CD14-positive monocyte (primary cell): ENCODE measurements around the gene CST3. TPM values are rescaled to one million over a fixed set of nuclear protein-coding genes. Genes with fewer than 3 reads are reported as not detected.

Experiments used
- DNase-seq, 3 donors: peaks; one replicate each; pipeline ENCODE4 v3.0.0-alpha.2; 2011 to 2022
- H2AFZ ChIP-seq: 2 replicates; pipeline ENCODE4 v1.6.0; 2012; ENCODE audit warnings: mild to moderate bottlenecking, low read depth, low read length, inconsistent platforms; ENCODE audit not compliant: insufficient read depth, poor library complexity, severe bottlenecking
- H3K27ac ChIP-seq, 2 donors: 1 replicate in 1 of 2; 2 replicates in 1 of 2; pipeline ENCODE4 v1.5.1; 2012 to 2013; ENCODE audit warnings: low read length in 2 of 2, control low read depth in 1 of 2, inconsistent platforms in 1 of 2, low read depth in 1 of 2, mild to moderate bottlenecking in 1 of 2
- H3K27me3 ChIP-seq, 2 donors: one replicate each; pipeline versions ENCODE4 v1.6.0 to v1.6.1; 2011 to 2013; ENCODE audit warnings: low read length in 2 of 2; ENCODE audit not compliant: control insufficient read depth in 2 of 2, insufficient read depth in 2 of 2
- H3K36me3 ChIP-seq, 2 donors: replicated peaks in 1 of 2; 1 replicate in 1 of 2; 2 replicates in 1 of 2; pipeline versions ENCODE4 v1.5.1 to v1.6.1; 2012 to 2013; ENCODE audit warnings: low read length in 2 of 2, control low read depth in 1 of 2, inconsistent platforms in 1 of 2, mild to moderate bottlenecking in 1 of 2; ENCODE audit not compliant: insufficient read depth in 2 of 2, control insufficient read depth in 1 of 2
- H3K4me1 ChIP-seq, 2 donors: 1 replicate in 1 of 2; 2 replicates in 1 of 2; pipeline versions ENCODE4 v1.5.1 to v1.6.1; 2012 to 2013; ENCODE audit warnings: low read length in 2 of 2, control low read depth in 1 of 2, inconsistent platforms in 1 of 2, mild to moderate bottlenecking in 1 of 2, moderate library complexity in 1 of 2; ENCODE audit not compliant: insufficient read depth in 2 of 2, control insufficient read depth in 1 of 2
- H3K4me2 ChIP-seq: replicated peaks from 2 replicates; pipeline ENCODE3; 2012; ENCODE audit warnings: low read length, moderate library complexity, mild to moderate bottlenecking; ENCODE audit not compliant: poor library complexity, severe bottlenecking; ENCODE audit errors: extremely low read depth
- H3K4me3 ChIP-seq, 3 experiments: fragments of 200-600 bp in 1 of 3; sonication (generic) in 1 of 3; replicated peaks in 1 of 3; 1 replicate in 2 of 3; 2 replicates in 1 of 3; pipeline ENCODE4 v1.5.1; 2011 to 2013; ENCODE audit warnings: low read length in 3 of 3, mild to moderate bottlenecking in 3 of 3, control low read depth in 2 of 3, low read depth in 2 of 3, inconsistent platforms in 1 of 3, moderate library complexity in 1 of 3
- H3K79me2 ChIP-seq: 2 replicates; pipeline ENCODE4 v1.6.0; 2012; ENCODE audit warnings: mild to moderate bottlenecking, control low read depth, inconsistent platforms, low read length, moderate library complexity; ENCODE audit not compliant: insufficient read depth
- H3K9ac ChIP-seq: 2 replicates; pipeline ENCODE4 v1.6.0; 2017; ENCODE audit warnings: low read length, mild to moderate bottlenecking; ENCODE audit not compliant: insufficient read depth, poor library complexity, severe bottlenecking
- H3K9me3 ChIP-seq, 2 donors: replicated peaks in 1 of 2; 1 replicate in 1 of 2; 2 replicates in 1 of 2; pipeline versions ENCODE4 v1.5.1 to v1.6.1; 2012 to 2013; ENCODE audit warnings: low read length in 2 of 2, control low read depth in 1 of 2; ENCODE audit not compliant: control insufficient read depth in 1 of 2, insufficient read depth in 1 of 2
- H4K20me1 ChIP-seq: 2 replicates; pipeline ENCODE4 v1.6.0; 2012; ENCODE audit warnings: mild to moderate bottlenecking, low read length, control low read depth, moderate library complexity; ENCODE audit not compliant: insufficient read depth
- H3K27ac Mint-ChIP-seq, 7 donors: one replicate each; pipeline ENCODE4 v1.8.0; 2020; ENCODE audit warnings: mild to moderate bottlenecking in 7 of 7, mixed read lengths in 7 of 7, moderate library complexity in 6 of 7, inconsistent platforms in 2 of 7
- H3K27me3 Mint-ChIP-seq, 3 donors: one replicate each; pipeline ENCODE4 v1.8.0; 2021 to 2022; ENCODE audit warnings: low read depth in 3 of 3, mild to moderate bottlenecking in 3 of 3, mixed read lengths in 3 of 3, moderate library complexity in 3 of 3, inconsistent platforms in 1 of 3
- H3K36me3 Mint-ChIP-seq, 2 donors: one replicate each; pipeline ENCODE4 v1.8.0; 2020; ENCODE audit warnings: mixed read lengths in 2 of 2, inconsistent platforms in 1 of 2, mild to moderate bottlenecking in 1 of 2
- H3K4me1 Mint-ChIP-seq: one replicate; pipeline ENCODE4 v1.8.0; 2020; ENCODE audit warnings: mild to moderate bottlenecking, mixed read lengths
- H3K4me3 Mint-ChIP-seq, 2 donors: one replicate each; pipeline ENCODE4 v1.8.0; 2020; ENCODE audit warnings: mild to moderate bottlenecking in 2 of 2, mixed read lengths in 2 of 2, moderate library complexity in 1 of 2
- H3K9me3 Mint-ChIP-seq, 7 donors: one replicate each; pipeline ENCODE4 v1.8.0; 2020 to 2022; ENCODE audit warnings: mixed read lengths in 7 of 7, mild to moderate bottlenecking in 6 of 7, moderate library complexity in 6 of 7, inconsistent platforms in 2 of 7
- CTCF ChIP-seq: fragments of 200-600 bp; IDR thresholded peaks from one replicate; pipeline ENCODE4 v1.8.0; 2022; ENCODE audit warnings: antibody characterized with exemption, mild to moderate bottlenecking
- WGBS: methylation state at CpG from one replicate; pipeline ENCODE4 v1.1.5; 2013; ENCODE audit warnings: missing lambda C conversion rate; ENCODE audit not compliant: insufficient coverage; 5-methylcytosine and 5-hydroxymethylcytosine counted together
- intact Hi-C, 2 donors: fragments of 100-400 bp; cut with micrococcal nuclease; formaldehyde crosslinking; loops; one replicate each; pipeline versions ENCODE4 v1.15.0 to v1.15.1; 2023
- polyA plus RNA-seq, 3 donors: library from polyadenylated mRNA; depleted of rRNA in 1 of 3; unstranded in 2 of 3; stranded (reverse) in 1 of 3; fragments of 300-500 nt in 2 of 3; fragments of >200 nt in 1 of 3; fragmentation: Illumina TruSeq in 2 of 3; gene quantifications; 1 replicate in 2 of 3; 2 replicates in 1 of 3; pipeline ENCODE4 v1.2.3, GENCODE V29; 2012 to 2021

Gene CST3
- polyA plus RNA-seq, 3 donors, result 1,459 to 3,222 (median 2,657) TPM

DNA sequence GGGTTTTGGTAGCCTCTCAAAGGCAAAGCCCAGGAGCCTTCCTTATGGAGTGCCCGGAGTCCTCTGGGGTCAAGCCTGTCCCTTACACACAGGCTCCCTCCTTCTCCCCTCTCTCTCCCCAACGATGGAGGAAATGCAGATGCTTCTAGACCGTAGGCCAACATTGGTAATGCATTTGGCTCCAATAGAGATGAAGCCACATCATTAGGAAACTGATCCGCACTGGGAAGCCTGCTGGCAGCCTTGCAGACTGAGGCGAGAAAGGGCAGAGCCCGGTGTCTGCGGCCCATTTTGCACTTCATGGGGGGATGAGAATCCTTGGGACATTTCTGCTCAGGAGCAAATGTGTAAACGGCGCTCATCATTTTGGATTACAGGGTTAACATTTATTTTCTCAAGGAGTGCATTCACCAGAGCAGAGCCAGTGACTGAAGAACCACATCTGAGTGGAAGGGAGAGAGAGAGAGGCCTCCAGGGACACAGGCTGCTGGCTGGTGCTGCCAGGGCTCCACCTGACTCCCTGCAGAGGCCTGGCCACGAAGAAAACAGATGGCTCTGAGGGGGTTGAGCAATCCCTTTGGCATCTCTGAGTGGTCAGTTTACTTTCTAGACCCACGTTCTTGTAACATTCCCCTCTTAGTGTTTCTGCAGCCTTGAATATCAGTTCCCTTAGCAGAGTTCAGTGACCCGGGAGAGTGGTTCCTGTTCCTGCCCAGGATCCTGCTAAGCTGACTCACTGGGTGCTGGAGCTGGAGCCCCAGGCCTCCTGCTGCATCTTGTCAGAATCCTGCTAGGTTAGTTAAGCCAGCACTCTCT is 4.4 kb upstream of the CST3 start:
- peaks cover under 1% of the 10 kb centered on the region for H4K20me1 ChIP-seq
- H3K79me2 ChIP-seq, result peaks cover 8% of the 10 kb centered on the region
- H3K36me3 Mint-ChIP-seq, result no peaks in the 10 kb centered on the region
- peaks cover 78% of the 10 kb centered on the region for H3K4me1 Mint-ChIP-seq
- peak overlapping the region; percentile 24 for H3K4me2 ChIP-seq
- H3K27ac Mint-ChIP-seq, result peak overlapping the region; percentile 21 to 90 (median 76)
- TF ChIP-seq CTCF, result no peak
- no peak overlapping the region for H2AFZ ChIP-seq
- no peaks in the 10 kb centered on the region for H3K27me3 ChIP-seq
- peak overlapping the region in 1 of 3 experiments; percentile 34 for H3K4me3 ChIP-seq
- no peaks in the 10 kb centered on the region for H3K9me3 ChIP-seq
- WGBS, result 64% methylated on average over 12 of the region's 12 CpGs
- H3K27me3 Mint-ChIP-seq, result peaks cover 0 to 3% (median 0%) of the 10 kb centered on the region in 3 donors
- H3K4me3 Mint-ChIP-seq, result peak overlapping the region in 1 of 2 donors; percentile 72
- peak; percentile 64 to 76 (median 74) for DNase-seq
- H3K9me3 Mint-ChIP-seq, result peaks cover 0 to 2% (median 0%) of the 10 kb centered on the region in 7 donors
- peak overlapping the region; percentile 8 to 47 for H3K27ac ChIP-seq
- H3K4me1 ChIP-seq, result peaks cover 74 to 90% of the 10 kb centered on the region in 2 donors
- H3K9ac ChIP-seq, result no peak overlapping the region
- H3K36me3 ChIP-seq, result no peaks in the 10 kb centered on the region
- intact Hi-C loops, result no loop called here

DNA sequence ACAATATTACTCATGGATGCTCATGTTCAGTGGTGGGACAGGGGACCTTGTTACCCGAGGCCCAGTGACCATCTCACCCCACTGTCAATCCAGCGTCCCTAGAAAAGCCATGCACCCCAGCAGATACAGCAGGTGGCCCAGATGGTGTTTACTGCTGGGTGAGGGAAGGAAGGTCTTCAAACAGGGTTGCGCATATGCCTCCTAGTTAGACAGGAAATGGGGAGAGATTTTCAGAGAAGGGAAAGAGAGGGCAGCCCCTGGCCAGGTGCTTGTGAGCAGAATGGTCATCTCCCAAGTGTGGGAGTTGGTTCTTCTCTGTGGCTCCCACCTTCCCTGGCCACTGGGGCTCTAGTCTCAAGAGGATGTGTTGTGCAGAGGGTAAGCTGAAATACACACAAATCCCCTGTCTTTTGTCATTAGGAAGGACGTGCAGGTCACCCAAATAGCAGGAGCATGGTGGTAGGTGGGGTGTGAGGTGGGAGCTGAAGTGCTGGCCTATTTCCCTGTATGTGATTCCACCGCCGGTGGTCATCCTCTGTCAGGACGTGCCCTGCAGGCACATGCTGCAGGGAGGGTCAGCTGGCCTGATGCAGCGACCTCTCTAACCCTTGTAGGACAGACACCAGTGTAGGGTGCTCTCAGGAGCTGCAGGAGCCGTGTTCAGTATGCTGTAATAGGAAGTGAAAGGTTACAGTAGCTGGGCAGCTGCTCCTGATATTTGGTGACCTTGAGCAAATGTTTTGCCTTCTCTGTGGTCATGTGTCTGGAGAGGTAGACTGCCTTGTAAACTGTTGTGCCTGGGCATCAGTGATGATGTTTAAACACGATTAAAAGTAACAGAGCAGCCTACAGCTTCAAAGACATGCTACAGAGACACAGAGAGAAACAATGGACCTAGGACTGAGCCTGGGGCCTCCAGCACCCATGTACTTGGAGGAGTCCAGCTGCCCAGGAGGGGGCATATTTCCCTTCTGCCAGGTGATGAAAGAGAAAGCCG is 3.2 kb upstream of the CST3 start:
- H3K27me3 Mint-ChIP-seq, result peaks cover 0 to 3% (median 0%) of the 10 kb centered on the region in 3 donors
- no peak overlapping the region for H3K4me2 ChIP-seq
- no peak for DNase-seq
- 68% methylated on average over 6 of the region's 11 CpGs for WGBS
- no peaks in the 10 kb centered on the region for H3K27me3 ChIP-seq
- H3K4me3 Mint-ChIP-seq, result peak overlapping the region; percentile 26 to 53
- H3K27ac Mint-ChIP-seq, result peak overlapping the region in 1 of 7 donors; percentile 44
- no peak for TF ChIP-seq CTCF
- no peaks in the 10 kb centered on the region for H3K36me3 ChIP-seq
- peaks cover 20% of the 10 kb centered on the region for H3K79me2 ChIP-seq
- H3K4me1 Mint-ChIP-seq, result peaks cover 78% of the 10 kb centered on the region
- H3K4me3 ChIP-seq, result no peak overlapping the region
- H3K4me1 ChIP-seq, result peaks cover 73 to 88% of the 10 kb centered on the region in 2 donors
- H3K36me3 Mint-ChIP-seq, result peaks cover 5 to 9% of the 10 kb centered on the region in 2 donors
- intact Hi-C loops, result no loop called here
- no peak overlapping the region for H3K27ac ChIP-seq
- no peak overlapping the region for H2AFZ ChIP-seq
- no peak overlapping the region for H3K9ac ChIP-seq
- H3K9me3 Mint-ChIP-seq, result peaks cover 0 to 2% (median 0%) of the 10 kb centered on the region in 7 donors
- H3K9me3 ChIP-seq, result no peaks in the 10 kb centered on the region
- H4K20me1 ChIP-seq, result peaks cover 12% of the 10 kb centered on the region
